ENCODE measurements around the gene HSD17B14.
"Not testable (repeated sequence)": the region's sequence is repeated elsewhere in the genome, so short reads cannot be mapped to it uniquely, and the experiment has no call there.

HSD17B14 gene

DNA sequence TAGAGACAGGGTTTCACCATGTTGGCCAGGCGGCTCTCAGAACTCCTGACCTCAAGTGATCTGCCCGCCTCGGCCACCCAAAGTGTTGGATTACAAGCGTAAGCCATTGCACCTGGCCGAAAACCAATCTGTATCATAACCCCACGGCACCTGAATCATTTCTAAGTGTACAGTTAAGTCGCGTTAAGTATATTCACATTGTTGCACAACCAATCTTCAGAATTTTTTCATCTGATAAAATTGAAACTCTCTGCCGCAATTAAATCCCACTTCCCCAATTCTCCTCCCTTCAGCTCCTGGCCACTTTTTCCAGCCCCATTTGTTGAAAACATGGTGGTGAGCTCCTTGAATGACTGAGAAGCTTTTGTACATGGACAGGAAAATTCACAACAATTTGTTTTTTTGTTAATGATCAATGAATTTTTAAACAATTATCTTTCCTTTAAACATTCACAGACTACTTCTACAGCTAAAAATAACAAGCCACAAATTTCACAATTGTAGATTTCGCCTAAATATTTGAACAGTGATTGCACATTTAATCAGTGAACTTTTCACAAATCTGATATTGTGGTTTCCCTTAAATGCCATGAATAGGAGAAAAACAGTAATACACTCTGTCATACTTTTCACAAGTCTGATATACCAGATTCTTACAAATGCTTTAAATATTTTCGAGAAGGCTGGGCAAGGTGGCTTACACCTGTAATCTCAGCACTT lies 67.1 kb downstream of the HSD17B14 start:
- TF ChIP-seq, protein P1, sequence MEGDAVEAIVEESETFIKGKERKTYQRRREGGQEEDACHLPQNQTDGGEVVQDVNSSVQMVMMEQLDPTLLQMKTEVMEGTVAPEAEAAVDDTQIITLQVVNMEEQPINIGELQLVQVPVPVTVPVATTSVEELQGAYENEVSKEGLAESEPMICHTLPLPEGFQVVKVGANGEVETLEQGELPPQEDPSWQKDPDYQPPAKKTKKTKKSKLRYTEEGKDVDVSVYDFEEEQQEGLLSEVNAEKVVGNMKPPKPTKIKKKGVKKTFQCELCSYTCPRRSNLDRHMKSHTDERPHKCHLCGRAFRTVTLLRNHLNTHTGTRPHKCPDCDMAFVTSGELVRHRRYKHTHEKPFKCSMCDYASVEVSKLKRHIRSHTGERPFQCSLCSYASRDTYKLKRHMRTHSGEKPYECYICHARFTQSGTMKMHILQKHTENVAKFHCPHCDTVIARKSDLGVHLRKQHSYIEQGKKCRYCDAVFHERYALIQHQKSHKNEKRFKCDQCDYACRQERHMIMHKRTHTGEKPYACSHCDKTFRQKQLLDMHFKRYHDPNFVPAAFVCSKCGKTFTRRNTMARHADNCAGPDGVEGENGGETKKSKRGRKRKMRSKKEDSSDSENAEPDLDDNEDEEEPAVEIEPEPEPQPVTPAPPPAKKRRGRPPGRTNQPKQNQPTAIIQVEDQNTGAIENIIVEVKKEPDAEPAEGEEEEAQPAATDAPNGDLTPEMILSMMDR (IDR thresholded peaks at IDR 0.05; ENCODE audit: insufficient read depth, missing control alignments): no peak
- FAIRE-seq: no peak
- DNase-seq (ENCODE audit: insufficient read length, low spot score): no peak

DNA sequence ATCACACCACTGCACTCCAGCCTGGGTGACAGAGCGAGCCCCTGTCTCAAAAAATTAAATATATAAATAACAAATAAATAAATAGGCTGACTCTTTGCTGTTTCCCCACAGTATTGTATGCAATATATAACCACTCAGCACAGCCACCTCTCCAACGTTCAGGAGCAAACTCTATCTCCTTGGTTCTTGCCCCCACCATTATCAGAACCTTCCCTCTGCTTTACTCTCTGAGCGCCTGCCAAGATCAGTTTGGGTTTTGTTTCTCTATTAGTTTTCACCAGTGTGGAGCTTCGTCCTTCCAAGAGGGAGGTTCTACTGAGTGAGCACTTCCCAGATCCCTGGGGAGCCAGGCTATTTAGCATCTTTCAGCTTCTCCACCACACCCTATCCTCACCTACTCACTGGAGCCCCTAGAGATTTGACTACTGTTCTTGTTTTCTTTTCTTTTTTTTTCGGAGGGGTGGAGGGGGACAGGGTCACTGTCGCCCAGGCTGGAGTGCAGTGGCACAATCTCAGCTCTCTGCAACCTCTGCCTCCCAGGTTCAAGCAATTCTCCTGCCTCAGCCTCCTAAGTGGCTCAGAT lies 68.0 kb downstream of the HSD17B14 start:
- FAIRE-seq: not testable (repeated sequence)

DNA sequence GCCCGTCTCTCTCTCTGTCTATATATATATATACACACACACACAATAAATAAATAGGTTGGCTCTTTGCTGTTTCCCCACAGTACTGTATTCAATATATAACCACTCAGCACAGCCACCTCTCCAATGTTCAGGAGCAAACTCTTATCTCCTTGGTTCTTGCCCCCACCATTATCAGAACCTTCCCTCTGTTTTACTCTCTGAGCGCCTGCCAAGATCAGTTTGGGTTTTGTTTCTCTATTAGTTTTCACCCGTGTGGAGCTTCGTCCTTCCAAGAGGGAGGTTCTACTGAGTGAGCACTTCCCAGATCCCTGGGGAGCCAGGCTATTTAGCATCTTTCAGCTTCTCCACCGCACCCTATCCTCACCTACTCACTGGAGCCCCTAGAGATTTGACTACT lies 70.5 kb downstream of the HSD17B14 start:
- FAIRE-seq; DNase-seq (ENCODE audit: insufficient read length, low spot score): not testable (repeated sequence)

More for the DNA sequence above, 68.0 kb downstream of the HSD17B14 start:
- DNase-seq (ENCODE audit: insufficient read length, low spot score): not testable (repeated sequence)
